PFSK-1 (cell line): Measurements from ENCODE around the gene TMEM61.

Experiments used
- FOXP2 ChIP-seq: optimal IDR thresholded peaks from 2 replicates; pipeline ENCODE3; 2011; ENCODE audit warnings: borderline replicate concordance, control low read depth, inconsistent platforms; ENCODE audit not compliant: insufficient read depth; ENCODE audit errors: extremely low read length, extremely low read depth
- POLR2AphosphoS5 ChIP-seq: IDR thresholded peaks from 2 replicates; pipeline ENCODE4 v1.6.1; 2012; ENCODE audit warnings: low read depth, mild to moderate bottlenecking, control low read depth, low read length, moderate library complexity
- SIN3A ChIP-seq: IDR thresholded peaks from 2 replicates; pipeline ENCODE4 v1.6.1; 2012; ENCODE audit warnings: mild to moderate bottlenecking, low read length, moderate library complexity, borderline replicate concordance; ENCODE audit not compliant: insufficient read depth
- TAF1 ChIP-seq: IDR thresholded peaks from 2 replicates; pipeline ENCODE4 v1.6.1; 2012; ENCODE audit warnings: low read length, control low read depth, borderline replicate concordance; ENCODE audit not compliant: insufficient read depth
- TF ChIP-seq, protein P1 (sequence below), 2 experiments: IDR thresholded peaks; 2 replicates each; pipeline versions ENCODE4 v1.6.1 to v1.8.0; 2011 to 2012; ENCODE audit warnings: low read depth in 2 of 2, low read length in 2 of 2, control low read depth in 1 of 2, inconsistent platforms in 1 of 2, mild to moderate bottlenecking in 1 of 2, moderate library complexity in 1 of 2; ENCODE audit not compliant: insufficient read depth in 1 of 2

TMEM61 gene

DNA sequence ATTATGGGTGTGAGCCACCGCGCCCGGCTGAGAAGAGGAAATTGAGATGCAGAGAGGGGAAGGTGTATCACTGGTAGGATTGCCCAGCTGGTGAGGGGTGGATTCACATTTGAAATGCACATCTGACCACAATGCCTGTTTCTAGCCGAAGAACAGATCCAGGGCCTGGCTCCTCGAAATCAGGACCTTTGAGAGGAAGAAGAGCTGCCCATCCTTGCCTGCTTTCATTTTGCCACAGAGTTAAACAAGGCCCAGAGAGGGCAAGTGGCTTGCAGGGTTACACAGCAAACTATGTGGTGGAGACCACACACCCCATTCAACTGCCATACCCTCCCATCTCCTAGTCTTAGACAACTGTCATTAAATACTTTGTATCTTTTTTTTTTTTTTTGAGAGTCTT lies 32.9 kb upstream of the TMEM61 start:
- TF ChIP-seq TAF1 (no peak), SIN3A (no peak), FOXP2 (no peak), POLR2AphosphoS5 (no peak)
- TF ChIP-seq, protein P1, sequence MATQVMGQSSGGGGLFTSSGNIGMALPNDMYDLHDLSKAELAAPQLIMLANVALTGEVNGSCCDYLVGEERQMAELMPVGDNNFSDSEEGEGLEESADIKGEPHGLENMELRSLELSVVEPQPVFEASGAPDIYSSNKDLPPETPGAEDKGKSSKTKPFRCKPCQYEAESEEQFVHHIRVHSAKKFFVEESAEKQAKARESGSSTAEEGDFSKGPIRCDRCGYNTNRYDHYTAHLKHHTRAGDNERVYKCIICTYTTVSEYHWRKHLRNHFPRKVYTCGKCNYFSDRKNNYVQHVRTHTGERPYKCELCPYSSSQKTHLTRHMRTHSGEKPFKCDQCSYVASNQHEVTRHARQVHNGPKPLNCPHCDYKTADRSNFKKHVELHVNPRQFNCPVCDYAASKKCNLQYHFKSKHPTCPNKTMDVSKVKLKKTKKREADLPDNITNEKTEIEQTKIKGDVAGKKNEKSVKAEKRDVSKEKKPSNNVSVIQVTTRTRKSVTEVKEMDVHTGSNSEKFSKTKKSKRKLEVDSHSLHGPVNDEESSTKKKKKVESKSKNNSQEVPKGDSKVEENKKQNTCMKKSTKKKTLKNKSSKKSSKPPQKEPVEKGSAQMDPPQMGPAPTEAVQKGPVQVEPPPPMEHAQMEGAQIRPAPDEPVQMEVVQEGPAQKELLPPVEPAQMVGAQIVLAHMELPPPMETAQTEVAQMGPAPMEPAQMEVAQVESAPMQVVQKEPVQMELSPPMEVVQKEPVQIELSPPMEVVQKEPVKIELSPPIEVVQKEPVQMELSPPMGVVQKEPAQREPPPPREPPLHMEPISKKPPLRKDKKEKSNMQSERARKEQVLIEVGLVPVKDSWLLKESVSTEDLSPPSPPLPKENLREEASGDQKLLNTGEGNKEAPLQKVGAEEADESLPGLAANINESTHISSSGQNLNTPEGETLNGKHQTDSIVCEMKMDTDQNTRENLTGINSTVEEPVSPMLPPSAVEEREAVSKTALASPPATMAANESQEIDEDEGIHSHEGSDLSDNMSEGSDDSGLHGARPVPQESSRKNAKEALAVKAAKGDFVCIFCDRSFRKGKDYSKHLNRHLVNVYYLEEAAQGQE (IDR thresholded peaks at IDR 0.05; ENCODE audit: insufficient read depth in 1 of 2, low read depth in 2 of 2, low read length in 2 of 2) = no peak

DNA sequence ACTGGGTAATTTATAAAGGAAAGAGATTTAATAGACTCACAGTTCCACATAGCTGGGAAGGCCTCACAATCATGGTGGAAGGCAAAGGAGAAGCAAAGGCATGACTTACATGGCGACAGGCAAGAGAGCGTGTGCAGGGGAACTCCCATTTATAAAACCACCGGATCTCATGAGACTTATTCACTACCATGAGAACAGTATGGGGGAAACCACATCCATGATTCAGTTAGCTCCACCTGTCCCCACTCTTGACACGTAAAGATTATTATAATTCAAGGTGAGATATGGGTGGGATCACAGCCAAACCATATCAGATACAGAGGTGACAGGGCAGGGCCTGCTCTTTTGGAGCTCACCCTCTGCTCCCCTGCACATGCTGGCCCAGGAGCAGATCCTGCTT lies 31.4 kb upstream of the TMEM61 start:
- TF ChIP-seq POLR2AphosphoS5 = no peak
- no peak for TF ChIP-seq FOXP2
- no peak for TF ChIP-seq TAF1
- no peak for TF ChIP-seq SIN3A
- TF ChIP-seq, protein P1 (IDR thresholded peaks at IDR 0.05; ENCODE audit: insufficient read depth in 1 of 2, low read depth in 2 of 2, low read length in 2 of 2) = no peak

DNA sequence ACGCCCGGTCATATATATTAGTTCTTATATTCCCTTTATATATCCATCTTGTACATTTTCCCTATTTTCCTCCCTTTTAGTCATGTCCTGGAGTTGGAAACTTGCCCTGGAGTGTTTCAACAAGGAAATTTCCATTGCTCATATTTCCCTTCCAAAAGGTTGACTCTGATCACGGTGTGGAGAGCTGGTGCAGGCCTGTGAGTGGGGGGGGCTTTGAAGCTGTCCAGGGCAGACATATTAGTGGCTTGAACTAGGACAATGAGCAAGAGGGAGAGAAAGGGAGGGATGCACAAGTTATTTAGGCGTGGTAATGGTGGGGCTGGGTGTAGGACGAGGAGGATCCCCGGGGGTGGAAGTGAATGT lies 30.4 kb upstream of the TMEM61 start:
- TF ChIP-seq, protein P1 (IDR thresholded peaks at IDR 0.05; ENCODE audit: insufficient read depth in 1 of 2, low read depth in 2 of 2, low read length in 2 of 2) = no peak
- TF ChIP-seq FOXP2 (no peak), TAF1 (no peak), SIN3A (no peak), POLR2AphosphoS5 (no peak)

DNA sequence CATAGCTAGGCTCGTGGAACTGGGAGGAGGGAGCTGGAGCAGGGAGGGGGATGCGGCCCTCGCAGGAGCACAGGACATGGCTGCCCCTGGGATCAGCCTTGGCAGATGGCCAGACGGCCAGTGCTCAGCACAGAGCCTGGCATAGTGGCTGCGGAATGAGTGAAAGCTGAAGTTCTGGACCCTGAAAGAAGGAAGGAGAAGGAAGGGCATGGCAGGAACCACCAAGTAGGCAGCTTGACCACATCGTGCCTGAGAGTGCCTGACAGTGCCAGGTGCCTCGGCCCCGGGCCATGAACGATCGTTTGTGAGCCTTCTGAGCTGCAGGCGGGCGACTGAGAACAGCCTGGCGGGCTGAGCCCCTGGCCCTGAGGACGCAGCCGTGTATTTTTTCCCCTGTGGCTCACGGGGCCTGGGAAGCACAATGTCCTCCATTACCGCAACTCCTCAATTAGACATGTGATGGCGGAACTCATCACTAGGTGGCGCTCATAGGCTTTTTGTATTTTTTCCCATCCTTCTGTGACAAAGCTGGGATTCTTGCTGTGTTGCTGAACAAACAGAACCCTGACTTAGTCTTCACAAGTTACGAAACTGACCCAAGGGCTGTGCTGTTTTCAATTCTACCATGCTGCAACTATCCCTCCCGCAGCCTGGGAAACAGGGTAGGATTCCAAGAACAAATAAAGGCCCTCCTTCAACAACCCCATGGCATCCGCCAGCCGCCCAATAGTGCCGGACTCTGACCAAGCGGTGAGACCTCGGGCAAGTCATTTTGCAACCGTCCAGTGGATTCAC lies 29.9 kb upstream of the TMEM61 start:
- TF ChIP-seq, protein P1 (IDR thresholded peaks at IDR 0.05; ENCODE audit: insufficient read depth in 1 of 2, low read depth in 2 of 2, low read length in 2 of 2) = no peak
- no peak for TF ChIP-seq SIN3A
- no peak for TF ChIP-seq TAF1
- no peak for TF ChIP-seq POLR2AphosphoS5
- no peak for TF ChIP-seq FOXP2

DNA sequence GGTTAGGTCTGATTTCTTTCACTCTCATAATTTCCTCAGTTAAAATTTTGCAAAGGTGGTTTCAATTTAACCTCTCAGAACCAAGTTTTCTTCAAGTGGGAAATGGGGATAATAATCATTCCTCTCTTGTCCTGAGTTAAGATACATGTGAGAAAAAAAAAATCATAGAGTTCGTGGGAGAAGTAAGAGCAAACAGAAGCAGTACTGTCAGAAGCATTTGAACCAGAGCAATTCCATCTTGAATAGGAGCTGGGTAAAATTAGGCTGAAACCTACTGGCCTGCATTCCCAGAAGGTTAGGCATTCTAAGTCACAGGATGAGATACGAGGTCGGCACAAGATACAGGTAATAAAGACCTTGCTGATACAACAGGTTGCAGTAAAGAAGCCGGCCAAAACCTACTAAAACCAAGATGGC lies 28.6 kb upstream of the TMEM61 start:
- TF ChIP-seq, protein P1 (IDR thresholded peaks at IDR 0.05; ENCODE audit: insufficient read depth in 1 of 2, low read depth in 2 of 2, low read length in 2 of 2) = no peak
- TF ChIP-seq TAF1 = no peak
- TF ChIP-seq POLR2AphosphoS5 = no peak
- no peak for TF ChIP-seq SIN3A
- TF ChIP-seq FOXP2 = no peak
